GM12875 (cell line): ENCODE measurements around the gene C1orf226.

ENCODE experiments used
- H3K4me3 ChIP-seq: one replicate; pipeline ENCODE4 v1.5.1; 2011; ENCODE audit warnings: low read depth, low read length, control low read depth
- CTCF ChIP-seq: IDR thresholded peaks from 2 replicates; pipeline ENCODE4 v1.5.1; 2011; ENCODE audit warnings: low read depth, mild to moderate bottlenecking, control low read depth, inconsistent platforms, low read length, moderate library complexity, borderline replicate concordance; ENCODE audit not compliant: insufficient read depth

The C1orf226 gene

GRCh38 chr1:162396201-162396906 lies 14.8 kb downstream of the C1orf226 start:
- no peak overlapping the region for H3K4me3 ChIP-seq
- no peak for TF ChIP-seq CTCF

- no peak overlapping the region for H3K4me3 ChIP-seq
- TF ChIP-seq CTCF = no peak
These were observed 15.5 kb downstream of the C1orf226 start for GRCh38 chr1:162397039-162397448.

GRCh38 chr1:162397943-162398560 lies 16.5 kb downstream of the C1orf226 start:
- no peak for TF ChIP-seq CTCF
- H3K4me3 ChIP-seq = no peak overlapping the region

- TF ChIP-seq CTCF = no peak
- H3K4me3 ChIP-seq = no peak overlapping the region
These were observed 17.6 kb downstream of the C1orf226 start for GRCh38 chr1:162398999-162399580.

GRCh38 chr1:162400790-162401355 lies 19.3 kb downstream of the C1orf226 start:
- TF ChIP-seq CTCF = no peak
- no peak overlapping the region for H3K4me3 ChIP-seq

GRCh38 chr1:162404550-162405160 lies 23.1 kb downstream of the C1orf226 start:
- no peak for TF ChIP-seq CTCF
- H3K4me3 ChIP-seq = no peak overlapping the region
